Retinal pigment epithelial cell (primary cell): ENCODE measurements around the gene GLCCI1.
"Not testable (repeated sequence)": the region's sequence is repeated elsewhere in the genome, so short reads cannot be mapped to it uniquely, and the experiment has no call there.

Source experiments
- DNase-seq: peaks from one replicate; pipeline ENCODE4 v3.0.0-alpha.2; 2010; ENCODE audit warnings: low read depth
- H3K4me3 ChIP-seq: 2 replicates; pipeline ENCODE4 v1.5.1; 2011; ENCODE audit warnings: mild to moderate bottlenecking, low read length, control low read depth, moderate library complexity
- CTCF ChIP-seq: conservative IDR thresholded peaks from 2 replicates; pipeline ENCODE4 v1.5.1; 2011; ENCODE audit warnings: low read depth, low read length, control low read depth, inconsistent platforms

Gene GLCCI1

GRCh38 chr7:8057566-8057965 is 89.0 kb downstream of the GLCCI1 start:
- DNase-seq = no peak
- no peak for TF ChIP-seq CTCF
- no peak overlapping the region for H3K4me3 ChIP-seq

DNA sequence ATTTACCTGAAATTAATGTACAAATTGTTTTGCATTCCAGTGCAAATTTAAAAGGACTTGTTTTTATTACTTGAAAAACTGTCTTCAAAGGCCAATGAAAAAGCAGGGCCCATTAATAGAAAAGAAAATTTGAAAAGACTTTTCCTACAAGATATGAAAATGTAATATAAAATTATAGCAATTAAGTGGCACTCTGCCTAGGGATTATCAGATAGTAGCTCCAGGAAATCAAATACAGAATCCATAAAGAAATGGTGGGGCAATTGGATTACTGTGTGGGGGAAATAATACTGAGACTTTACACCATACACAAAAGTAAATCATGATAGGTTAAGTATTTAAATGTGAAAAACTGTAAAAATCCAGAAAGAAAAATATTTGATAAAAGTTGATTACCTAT is 89.7 kb downstream of the GLCCI1 start:
- no peak for TF ChIP-seq CTCF
- H3K4me3 ChIP-seq = no peak overlapping the region
- DNase-seq = no peak

DNA sequence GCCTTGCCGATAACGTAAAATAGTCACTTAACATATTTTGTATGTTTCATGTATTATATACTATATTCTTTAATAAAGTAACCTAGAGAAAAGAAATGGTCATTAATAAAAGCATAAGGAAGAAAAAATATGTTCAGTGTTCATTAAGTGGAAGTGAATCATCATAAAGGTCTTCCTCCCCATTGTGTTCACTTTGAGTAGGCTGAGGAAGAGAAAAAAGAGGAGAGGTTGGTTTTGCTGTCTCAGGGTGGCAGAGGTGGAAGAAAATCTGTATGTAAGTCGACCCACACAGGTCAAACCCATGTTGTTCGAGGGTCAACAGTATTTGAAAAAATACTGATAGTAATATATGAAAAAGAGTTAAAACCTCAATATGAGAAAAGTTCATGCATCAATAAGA is 90.3 kb downstream of the GLCCI1 start:
- no peak for TF ChIP-seq CTCF
- no peak for DNase-seq
- no peak overlapping the region for H3K4me3 ChIP-seq

DNA sequence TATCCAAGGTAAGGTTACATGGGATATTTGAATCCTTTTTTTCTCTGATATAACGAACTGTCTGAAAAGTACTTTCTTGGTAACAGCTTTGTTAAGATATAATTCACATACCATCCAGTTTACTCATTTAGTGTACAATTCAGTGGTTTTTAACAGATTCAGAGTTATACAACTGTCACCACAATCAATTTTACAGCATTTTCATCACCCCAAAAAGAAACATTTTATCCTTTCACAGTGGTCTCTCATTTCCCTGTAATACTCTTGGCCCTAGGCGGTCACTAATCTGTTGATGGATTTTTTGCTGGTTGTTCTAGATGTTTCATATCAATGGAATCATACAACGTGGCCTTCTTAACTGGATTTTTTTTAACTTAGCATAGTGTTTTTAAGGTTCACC is 91.6 kb downstream of the GLCCI1 start:
- H3K4me3 ChIP-seq = no peak overlapping the region
- TF ChIP-seq CTCF = no peak
- DNase-seq = no peak

- DNase-seq, H3K4me3 ChIP-seq: not testable (repeated sequence)
These were observed 94.7 kb downstream of the GLCCI1 start for GRCh38 chr7:8063300-8063699.

DNA sequence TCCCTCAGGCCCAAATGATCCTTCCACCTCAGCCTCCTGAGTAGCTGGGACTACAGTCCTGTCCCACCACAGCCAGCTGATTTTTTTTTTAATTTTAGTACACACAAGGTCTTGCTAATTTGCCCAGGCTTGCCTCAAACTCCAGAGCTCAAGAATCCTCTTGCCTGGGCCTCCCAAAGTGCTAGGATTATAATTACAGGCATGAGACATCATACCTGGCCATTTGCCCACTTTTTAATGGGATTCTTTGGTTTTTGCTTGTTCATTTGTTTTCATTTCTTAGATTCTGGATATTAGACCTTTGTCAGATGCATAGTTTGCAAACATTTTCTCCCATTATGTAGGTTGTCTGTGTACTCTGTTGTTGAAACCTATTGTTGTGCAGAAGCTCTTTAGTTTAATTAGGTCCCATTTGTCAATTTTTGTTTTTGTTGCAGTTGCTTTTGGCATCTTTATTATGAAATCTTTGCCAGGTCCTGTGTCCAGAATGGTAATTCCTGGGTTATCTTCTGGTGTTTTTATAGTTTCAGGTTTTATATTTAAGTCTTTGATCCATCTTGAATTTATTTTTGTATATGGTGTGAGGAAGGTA is 95.2 kb downstream of the GLCCI1 start:
- no peak overlapping the region for H3K4me3 ChIP-seq
- no peak for TF ChIP-seq CTCF
- no peak for DNase-seq

GRCh38 chr7:8064828-8065227 is 96.2 kb downstream of the GLCCI1 start:
- no peak overlapping the region for H3K4me3 ChIP-seq
- DNase-seq = no peak
- no peak for TF ChIP-seq CTCF

GRCh38 chr7:8065356-8065813 is 96.8 kb downstream of the GLCCI1 start:
- TF ChIP-seq CTCF = no peak
- DNase-seq = no peak
- H3K4me3 ChIP-seq = no peak overlapping the region
